Measurements from ENCODE around the gene RBM18.

Gene RBM18

GRCh38 chr9:122256206-122256605 is 8.4 kb downstream of the RBM18 start:
- DNase-seq, result no peak

DNA sequence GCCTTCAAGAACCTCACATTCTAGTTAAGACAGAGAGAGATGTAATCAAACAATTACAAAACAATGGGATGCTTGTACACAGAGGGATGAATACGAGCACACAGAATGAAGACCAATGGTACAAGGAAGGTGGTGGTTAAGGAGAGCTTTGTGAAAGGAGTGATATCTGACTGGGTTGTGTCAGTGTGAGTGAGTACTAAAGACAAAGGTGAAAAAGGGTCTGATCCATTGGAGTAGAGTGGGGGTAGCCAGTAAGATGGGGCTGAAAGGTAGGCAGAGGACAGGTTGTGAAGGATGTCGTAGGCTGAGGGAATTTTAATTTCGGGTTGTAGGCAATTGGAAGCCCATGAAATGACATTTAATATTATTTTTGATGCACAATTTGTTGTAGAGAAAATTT is 9.9 kb downstream of the RBM18 start:
- DNase-seq, result no peak

GRCh38 chr9:122252796-122253195 is 11.8 kb downstream of the RBM18 start:
- no peak for DNase-seq

GRCh38 chr9:122251351-122251750 is 13.3 kb downstream of the RBM18 start:
- no peak for DNase-seq

DNA sequence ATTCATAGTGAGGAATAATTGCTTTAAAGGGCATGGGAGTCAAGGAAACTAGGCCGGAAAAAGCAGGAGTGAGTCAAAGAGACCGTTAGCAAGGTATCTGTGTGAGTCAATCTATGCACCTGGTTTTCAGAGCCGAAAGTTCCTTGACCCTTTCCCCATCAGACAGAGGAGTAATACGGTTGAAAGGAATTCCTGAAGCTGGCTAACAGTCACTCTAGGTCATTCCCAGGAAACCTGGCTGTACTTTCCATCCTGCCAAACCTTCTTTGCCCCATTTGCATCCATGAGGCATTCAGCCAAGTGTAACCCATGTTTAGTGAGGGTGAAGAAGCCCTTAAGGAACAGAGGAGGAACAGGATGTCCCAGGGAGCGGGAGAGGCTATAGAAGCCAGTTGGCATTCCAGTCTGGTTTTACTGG is 16.2 kb downstream of the RBM18 start:
- no peak for DNase-seq

- DNase-seq, result no peak
These were observed 18.0 kb downstream of the RBM18 start for GRCh38 chr9:122246666-122247065.

GRCh38 chr9:122244349-122244748 is 20.3 kb downstream of the RBM18 start:
- DNase-seq, result no peak

DNA sequence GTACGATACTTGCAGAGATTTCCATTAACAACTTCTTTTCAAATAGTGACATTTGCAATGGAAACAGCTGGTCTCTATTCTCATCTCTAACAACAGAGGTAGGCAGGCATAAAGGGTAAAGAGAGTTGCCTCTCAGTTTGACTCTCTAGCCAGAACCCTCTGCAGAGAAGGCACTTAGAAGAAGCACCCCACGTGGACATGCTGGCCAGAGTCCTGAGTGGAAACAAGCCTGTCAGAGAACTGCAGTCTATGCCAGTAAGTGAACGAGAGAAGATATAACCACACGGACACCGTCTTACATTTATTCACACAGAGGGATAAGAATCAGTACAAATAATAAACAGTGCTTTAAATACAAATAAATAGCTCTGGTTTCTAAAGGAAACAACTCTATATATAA is 24.9 kb downstream of the RBM18 start:
- DNase-seq, result no peak

- DNase-seq, result no peak
These were observed 28.0 kb downstream of the RBM18 start for GRCh38 chr9:122236681-122237080.

DNA sequence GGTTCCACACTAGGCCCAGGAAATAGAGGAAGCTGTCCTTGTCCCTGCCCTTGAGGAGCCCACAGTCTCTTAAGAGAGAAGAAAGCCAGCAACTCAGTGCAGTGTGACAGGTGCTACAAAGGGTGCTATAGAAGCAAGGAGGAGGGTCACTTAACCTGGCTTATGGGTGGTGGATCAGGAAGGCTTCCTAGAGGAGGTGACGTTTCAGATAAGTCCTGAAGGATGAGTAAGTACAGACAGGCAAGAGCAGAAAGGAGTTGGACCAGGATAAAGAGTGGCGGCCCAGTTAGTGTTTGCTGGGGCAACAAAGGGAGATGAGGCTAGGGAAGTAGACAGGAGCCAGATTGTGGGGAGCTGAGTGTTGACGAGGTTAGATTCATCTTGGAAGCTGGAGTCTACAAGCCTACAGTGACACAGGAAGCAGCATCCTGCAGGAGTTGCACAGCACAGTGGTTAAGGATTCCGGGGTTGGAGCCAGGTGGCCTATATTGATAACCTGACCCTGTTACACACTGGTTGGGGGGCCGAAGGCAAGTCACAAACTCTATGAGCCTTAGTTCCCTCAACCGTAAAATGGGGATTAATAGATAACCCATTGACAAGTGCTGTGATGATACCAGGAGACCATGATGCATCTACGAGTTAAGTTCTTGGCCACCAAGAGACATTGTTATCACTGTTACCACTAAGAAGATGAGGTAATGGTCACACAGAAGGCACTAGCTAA is 30.5 kb downstream of the RBM18 start:
- DNase-seq, result no peak

DNA sequence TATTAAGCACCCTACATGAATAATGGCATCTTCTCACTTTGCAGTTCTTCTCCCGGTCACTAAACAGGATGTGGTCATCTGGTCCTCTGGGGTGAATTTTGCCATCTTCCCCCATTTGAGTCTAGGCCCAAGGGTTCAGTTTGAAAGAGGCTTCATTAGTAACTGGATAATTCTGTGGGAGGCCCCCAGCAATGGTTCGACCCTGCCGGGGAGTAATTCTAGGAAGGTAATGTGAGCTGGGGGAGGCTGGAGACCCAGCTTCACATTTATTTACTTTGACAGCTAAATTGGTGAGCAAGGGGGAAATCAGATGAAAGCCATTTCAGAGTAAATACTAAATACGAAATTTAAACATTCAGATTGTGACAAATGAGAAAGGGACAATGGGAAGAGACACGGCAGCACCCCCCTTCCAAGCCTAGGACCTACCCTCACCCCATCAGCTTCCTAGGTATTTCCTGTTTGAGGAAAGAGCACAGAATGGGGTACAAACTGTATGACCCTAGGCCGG is 31.8 kb downstream of the RBM18 start:
- DNase-seq, result no peak

GRCh38 chr9:122229485-122229837 is 35.2 kb downstream of the RBM18 start:
- no peak for DNase-seq

DNA sequence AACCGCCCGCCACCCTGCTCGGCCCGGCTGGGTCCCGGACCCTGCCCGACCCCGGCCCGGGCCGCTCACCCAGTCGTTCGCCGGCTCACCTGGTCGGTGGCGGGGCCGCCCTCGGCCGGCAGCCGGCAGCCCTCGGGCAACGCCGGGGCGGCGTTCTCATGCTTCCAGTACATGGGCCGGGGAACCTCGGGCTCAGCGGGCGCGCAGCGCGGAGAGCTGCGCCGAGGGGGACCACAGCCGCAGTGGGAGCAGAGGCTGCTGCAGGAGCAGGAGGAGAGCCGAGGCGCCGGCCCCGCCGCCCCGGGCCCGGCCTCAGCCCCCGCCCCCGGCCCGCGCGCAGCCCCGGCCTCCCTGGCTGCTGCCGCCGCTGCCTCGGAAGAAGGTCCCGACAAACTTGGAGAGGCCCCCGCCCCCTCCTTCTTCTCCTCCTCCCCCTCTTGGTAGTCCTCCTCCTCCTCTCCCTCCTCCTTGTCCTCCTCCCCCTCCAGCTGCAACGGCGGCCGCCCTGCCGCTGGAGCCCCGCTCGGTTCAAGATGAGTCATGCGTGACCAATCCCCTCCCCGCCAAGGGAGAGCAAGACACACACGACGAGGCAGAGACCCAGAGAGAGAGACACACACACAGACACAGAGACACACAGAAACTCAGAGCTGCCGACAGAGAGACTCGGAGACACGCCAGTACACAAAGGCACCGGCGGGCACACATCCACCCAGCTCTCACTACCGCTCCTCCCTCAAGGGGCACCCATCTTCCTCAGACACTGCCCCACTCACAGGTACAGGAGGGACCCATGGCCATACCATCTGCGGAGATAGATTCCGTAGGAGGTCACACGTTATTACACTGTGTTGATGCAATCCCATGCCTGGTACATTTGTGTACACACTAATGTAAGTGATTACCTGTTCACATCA is 35.8 kb downstream of the RBM18 start, which contains the start of gene LHX6:
Gene LHX6, minus strand, starts transcription at position 390 of the 917 bp plus-strand sequence. Its CDS starts 217 bp downstream, at position 173.
- DNase-seq, result no peak

DNA sequence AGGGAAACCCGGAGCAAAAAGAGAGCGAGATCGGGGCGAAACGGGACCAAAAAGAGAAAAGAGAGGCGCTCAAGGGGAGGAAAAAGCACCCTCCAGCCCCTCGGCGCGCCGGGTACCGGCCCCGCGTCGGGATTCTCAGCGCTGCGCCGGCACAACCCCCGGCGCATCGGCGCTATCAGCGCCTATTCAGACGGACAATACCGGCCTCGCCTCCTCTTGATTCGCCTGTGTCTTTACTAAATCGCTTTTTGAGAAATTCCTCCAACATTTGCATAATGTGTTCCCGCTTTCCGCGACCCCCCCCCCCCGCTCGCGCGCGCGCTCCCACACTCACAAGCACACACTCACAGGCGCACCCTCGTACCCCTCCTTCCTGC is 36.5 kb downstream of the RBM18 start:
- DNase-seq, result no peak

GRCh38 chr9:122227575-122227900 is 37.1 kb downstream of the RBM18 start:
- DNase-seq, result no peak

- no peak for DNase-seq
These were observed 37.7 kb downstream of the RBM18 start for GRCh38 chr9:122226758-122227574.

GRCh38 chr9:122226142-122226757 is 38.4 kb downstream of the RBM18 start:
- DNase-seq, result no peak

DNA sequence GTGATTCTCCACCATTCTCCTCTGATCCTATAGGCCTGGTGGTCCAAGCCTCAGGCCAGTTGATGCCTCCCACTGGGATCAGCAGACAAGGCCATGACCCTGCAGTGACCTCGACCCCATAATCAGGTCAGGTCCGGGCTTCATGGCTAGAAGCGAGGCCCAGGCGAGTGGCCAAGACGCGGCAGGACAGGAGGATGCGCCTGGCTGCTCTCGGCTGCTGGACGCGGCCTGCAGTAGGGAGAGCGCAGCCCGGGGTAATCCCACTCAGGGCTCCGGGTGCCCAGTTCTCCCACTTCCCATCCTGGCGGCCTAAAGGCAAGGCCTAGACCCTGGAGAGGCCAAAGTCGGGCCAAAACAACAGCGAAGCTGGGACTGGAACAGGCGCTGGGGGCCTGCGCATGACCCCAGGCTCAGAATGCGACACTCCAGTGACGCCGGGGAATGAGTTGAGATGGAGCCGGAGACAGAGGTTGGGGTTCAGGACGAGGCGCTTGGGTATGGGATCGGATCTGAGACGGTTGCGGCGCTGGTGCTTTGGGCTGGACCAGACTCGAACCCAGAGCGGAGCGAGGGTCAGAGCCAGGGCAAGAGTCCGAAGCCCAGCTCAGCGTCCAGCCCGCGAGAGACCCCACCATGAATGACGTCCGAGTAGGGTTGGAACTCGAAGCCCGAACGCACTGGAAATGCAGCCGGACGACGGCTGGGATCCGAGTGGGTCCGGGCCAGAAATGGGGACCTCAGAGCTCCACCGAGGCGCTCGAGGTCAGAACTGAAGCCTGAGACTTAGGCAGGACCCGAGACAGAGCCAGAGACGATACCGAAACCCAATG is 39.1 kb downstream of the RBM18 start:
- no peak for DNase-seq

DNA sequence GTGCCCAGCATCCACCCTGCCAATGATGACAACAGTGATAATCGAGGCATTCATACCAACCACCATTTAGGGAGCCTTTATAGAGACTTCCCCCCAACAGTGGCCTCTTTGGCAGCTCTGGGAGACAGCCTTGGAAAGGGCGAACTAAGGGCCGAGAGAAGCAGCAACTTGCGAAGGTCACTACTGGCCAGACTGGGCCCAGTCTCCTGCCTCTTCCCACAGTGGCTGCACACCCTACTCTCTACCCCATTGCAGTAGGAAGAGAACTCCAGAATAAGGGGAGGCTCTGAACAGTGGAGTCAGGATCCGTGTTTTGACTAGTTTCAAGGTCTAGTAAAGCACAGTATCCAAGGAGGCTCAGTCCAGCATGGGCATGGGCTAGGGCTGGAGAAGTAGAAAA is 41.2 kb downstream of the RBM18 start:
- no peak for DNase-seq

- no peak for DNase-seq
These were observed 41.8 kb downstream of the RBM18 start for GRCh38 chr9:122222791-122223190.

GRCh38 chr9:122221183-122221811 is 43.3 kb downstream of the RBM18 start:
- DNase-seq, result no peak
